ENCODE data around the gene TRAPPC14. TPM values are rescaled to one million over a fixed set of nuclear protein-coding genes. Genes with fewer than 3 reads are reported as not detected.
A peak's percentile ranks its signal among the peaks of the same experiment; 100 is the strongest.
"Not testable (repeated sequence)": the region's sequence is repeated elsewhere in the genome, so short reads cannot be mapped to it uniquely, and the experiment has no call there.

TRAPPC14 gene, protein sequence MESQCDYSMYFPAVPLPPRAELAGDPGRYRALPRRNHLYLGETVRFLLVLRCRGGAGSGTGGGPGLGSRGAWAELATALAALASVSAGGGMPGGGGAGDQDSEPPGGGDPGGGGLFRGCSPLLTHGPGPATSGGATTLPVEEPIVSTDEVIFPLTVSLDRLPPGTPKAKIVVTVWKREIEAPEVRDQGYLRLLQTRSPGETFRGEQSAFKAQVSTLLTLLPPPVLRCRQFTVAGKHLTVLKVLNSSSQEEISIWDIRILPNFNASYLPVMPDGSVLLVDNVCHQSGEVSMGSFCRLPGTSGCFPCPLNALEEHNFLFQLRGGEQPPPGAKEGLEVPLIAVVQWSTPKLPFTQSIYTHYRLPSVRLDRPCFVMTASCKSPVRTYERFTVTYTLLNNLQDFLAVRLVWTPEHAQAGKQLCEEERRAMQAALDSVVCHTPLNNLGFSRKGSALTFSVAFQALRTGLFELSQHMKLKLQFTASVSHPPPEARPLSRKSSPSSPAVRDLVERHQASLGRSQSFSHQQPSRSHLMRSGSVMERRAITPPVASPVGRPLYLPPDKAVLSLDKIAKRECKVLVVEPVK
- polyA plus RNA-seq (ENCODE audit: insufficient read length in 4 of 4): 10 to 100 TPM; 18.6 to 27.7 (median 23.6) TPM

- DNase-seq (ENCODE audit: low read depth in 4 of 4, low spot score in 2 of 4): peak in 3 of 4 donors; percentile 76 to 88 (median 87)
Measured at GRCh38 chr7:100158229-100159098, at the start of gene TRAPPC14. TRAPPC14 (minus strand) TSS chr7:100158723; CDS start chr7:100158499, 224 bp downstream.

GRCh38 chr7:100204454-100204853, 45.9 kb upstream of the TRAPPC14 start:
- DNase-seq (ENCODE audit: low read depth in 4 of 4, low spot score in 2 of 4): no peak

GRCh38 chr7:100200693-100201092, 42.2 kb upstream of the TRAPPC14 start:
- DNase-seq (ENCODE audit: low read depth in 4 of 4, low spot score in 2 of 4): no peak

- DNase-seq (ENCODE audit: low read depth in 4 of 4, low spot score in 2 of 4): no peak
Measured at GRCh38 chr7:100198266-100198665, 39.7 kb upstream of the TRAPPC14 start.

DNA sequence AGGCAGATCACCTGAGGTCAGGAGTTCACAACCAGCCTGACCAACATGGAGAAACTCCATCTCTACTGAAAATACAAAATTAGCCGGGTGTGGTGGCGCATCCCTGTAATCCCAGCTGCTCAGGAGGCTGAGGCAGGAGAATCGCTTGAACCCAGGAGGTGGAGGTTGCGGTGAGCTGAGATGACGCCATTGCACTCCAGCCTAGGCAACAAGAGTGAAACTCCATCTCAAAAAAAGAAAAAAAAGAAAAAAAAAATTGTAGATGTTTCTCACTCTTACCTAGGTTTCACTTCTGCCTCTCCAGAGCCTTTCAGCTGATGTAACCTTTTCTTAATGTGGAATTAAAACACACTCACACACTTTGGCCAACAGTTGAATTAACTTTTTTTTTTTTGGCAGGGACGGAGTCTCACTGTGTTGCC, 37.4 kb upstream of the TRAPPC14 start:
- DNase-seq (ENCODE audit: low read depth in 4 of 4, low spot score in 2 of 4): not testable (repeated sequence)

DNA sequence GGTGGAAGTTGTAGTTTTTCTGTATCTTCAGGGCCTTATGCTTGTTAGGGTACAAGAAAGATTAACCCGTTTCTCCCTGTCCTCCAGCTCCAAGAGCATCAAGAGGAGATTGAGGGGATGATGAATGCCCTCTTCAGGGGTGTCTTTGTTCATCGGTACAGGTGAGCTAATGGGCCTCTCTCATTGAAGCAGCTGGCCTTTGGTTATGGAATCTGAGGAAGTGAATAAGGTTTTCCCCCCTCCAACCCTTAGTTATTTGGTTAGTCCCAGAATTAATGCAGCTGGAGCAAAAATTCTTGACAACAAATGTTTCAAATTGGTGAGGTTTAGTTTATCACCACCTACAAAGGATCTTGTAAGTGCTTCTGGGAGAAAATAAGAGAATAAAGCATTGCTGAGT, 36.7 kb upstream of the TRAPPC14 start:
- DNase-seq (ENCODE audit: low read depth in 4 of 4, low spot score in 2 of 4): no peak

DNA sequence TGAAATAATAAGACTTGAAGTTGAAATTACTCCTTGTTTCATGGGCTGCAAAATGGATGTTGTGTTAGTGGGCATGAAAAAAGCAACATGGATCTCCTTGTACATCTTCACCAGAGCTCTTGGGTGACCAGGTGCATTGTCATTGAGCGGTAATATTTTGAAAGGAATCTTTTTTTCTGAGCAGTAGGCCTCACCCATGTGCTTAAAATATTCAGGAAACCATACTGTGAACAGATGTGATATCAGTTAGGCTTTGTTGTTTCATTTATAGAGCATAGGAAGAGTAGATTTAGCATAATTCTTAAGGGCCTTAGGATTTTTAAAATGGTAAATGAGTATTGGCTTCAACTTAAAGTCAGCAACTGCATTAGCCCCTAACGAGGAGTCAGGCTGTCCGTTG, 34.4 kb upstream of the TRAPPC14 start:
- no peak for DNase-seq (ENCODE audit: low read depth in 4 of 4, low spot score in 2 of 4)

DNA sequence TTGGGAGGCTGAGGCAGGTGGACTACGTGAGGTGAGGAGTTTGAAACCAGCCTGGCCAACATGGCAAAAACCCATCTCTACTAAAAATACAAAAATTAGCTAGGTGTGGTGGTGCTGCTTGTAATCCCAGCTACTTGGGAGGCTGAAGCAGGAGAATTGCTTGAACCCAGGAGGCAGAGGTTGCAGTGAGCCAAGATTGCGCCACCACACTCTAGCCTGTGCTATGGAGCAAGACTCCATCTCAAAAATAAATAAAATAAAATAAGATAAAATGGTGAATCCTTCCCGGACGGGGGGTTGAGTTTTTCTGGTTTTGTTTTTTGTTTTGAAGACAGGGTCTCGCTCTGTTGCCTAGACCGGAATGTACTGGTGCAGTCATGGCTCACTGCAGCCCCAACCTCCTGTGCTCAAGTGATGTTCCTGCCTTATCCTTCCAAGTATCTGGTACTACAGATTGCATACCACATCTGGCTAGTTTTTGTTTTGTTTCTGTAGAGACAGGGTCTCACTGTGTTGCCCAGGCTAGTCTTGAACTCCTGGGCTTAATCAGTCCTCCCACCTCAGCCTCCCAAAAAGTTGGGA, 33.8 kb upstream of the TRAPPC14 start:
- not testable (repeated sequence) for DNase-seq (ENCODE audit: low read depth in 4 of 4, low spot score in 2 of 4)

- DNase-seq (ENCODE audit: low read depth in 4 of 4, low spot score in 2 of 4): no peak
Measured at GRCh38 chr7:100191775-100192174, 33.3 kb upstream of the TRAPPC14 start.

DNA sequence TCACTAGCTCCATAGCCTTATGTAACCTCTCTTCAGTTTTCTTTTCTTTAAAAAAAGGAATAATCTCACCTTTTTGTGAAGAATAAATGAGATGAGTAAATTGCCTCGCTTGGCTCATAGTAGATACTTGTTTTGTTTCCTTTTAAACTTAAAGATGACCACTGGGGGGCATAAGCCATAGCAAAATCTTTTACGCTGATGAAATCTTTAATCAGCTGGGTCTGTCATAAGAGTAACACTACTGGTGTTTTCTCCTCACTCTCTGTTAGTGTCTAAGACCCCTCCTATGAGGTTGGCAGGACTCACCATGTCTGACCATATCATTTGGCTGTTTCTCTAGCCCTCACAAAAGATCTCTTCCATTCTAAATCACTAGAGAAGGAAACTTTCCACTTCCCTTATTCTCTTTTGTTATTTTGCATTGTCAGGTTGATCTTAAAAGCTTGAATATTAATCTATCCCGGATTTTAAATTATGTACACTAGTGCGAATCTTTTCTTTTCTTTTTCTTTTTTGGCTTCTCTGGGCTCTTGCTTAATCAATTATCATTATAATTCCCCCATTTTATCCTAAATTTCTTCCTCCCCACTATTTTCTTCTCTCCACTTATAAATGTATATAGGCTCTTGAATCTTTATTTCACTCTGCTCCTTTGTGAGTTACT, 31.7 kb upstream of the TRAPPC14 start:
- no peak for DNase-seq (ENCODE audit: low read depth in 4 of 4, low spot score in 2 of 4)

- no peak for DNase-seq (ENCODE audit: low read depth in 4 of 4, low spot score in 2 of 4)
Measured at GRCh38 chr7:100189061-100189460, 30.5 kb upstream of the TRAPPC14 start.

DNA sequence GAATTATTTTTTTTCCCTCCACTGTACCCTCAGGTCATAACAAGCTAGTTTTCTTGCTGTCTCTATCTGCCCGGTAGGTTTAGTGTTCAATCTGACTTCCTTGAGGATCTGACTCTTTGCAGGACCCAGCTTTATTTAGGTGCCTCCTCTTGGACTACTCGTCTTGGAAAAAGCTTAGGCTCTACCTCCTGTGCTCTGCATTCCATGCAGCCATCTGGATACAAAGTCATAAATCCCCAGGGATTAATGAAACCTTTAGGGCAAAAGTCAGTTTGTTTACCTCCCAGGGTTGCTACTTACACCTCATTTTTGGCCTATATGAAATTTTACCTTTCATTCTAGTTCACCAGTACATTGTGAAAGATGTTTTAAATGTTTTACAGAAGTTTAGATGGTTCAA, 27.2 kb upstream of the TRAPPC14 start:
- DNase-seq (ENCODE audit: low read depth in 4 of 4, low spot score in 2 of 4): no peak

DNA sequence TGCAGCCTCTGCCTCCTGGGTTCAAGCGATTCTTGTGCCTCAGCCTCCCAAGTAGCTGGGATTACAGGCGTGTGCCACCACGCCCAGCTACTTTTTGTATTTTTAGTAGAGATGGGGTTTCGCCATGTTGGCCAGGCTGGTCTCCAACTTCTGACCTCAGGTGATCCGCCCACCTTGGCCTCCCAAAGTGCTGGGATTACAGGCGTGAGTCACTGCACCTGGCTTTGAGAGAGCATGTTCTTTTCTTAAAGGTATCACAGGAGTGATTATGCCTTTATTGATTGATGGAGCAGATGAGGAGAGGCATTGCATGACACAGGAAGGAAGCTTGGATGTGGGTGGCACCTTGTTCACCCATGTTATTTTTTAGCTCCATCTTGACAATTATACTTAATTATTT, 24.6 kb upstream of the TRAPPC14 start:
- not testable (repeated sequence) for DNase-seq (ENCODE audit: low read depth in 4 of 4, low spot score in 2 of 4)

DNA sequence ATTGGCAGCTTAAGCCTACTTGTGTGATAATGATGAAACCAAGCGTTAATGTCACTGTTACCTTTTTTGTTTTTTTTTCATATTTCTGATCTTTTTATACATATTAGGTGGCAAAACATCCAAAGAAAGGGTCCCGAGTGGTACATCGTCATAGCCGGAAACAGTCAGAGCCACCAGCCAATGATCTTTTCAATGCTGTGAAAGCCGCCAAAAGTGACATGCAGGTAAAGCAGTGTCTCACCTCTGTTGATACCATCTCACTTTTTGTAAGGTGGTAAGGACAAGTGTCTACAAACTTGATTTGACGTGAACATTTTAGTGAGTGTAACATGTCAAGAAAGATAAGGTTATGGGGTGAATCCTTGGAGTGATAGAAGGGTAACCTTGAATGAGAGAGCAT, 24.1 kb upstream of the TRAPPC14 start:
- DNase-seq (ENCODE audit: low read depth in 4 of 4, low spot score in 2 of 4): not testable (repeated sequence)

- not testable (repeated sequence) for DNase-seq (ENCODE audit: low read depth in 4 of 4, low spot score in 2 of 4)
Measured at GRCh38 chr7:100180084-100180483, 21.6 kb upstream of the TRAPPC14 start.

DNA sequence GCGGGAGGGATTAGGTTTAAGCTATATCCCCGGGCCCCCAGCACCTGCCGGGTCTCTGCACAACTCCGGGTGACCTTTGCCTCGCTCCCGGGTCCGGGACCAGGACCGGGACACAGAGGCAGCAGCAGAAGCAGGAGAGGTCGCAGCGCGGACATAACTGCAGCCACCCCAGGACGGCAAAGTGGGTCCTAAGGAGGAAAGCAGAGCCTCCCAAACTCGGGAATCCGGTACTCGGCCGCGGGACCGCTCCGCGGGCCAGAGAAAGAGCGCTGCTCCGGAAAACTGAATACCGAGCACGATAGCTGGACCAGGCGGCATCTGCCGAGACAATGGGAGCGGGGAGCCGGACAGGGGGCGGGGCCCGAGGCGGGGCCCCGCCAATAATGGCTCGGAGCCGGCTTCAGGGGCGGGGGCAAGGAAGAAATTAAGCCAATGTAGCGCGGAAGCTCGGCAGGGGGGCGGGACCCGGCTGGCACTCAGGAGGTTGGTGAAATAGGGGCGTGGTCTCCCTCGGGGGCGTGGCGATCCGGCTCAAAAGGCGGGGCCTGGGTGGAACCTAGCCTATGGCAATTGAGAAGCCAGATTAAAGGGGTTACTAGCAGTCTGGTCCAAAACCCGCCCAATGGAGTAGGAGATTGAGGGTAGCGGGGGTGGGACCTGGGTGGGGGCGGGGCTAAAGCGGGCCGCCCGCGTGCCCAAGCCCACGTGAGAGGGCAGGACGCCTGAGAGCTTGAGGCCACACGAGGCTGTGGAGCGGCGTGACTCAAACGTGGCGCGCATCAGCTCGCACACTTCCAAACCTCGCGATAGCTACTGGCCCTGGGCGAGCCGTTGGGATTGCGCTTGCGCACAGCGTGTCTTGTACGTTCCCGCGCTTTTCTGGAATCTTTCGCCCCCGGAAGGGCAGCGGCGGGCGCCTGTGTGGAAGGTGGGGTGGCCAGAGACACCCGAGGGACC, 18.8 kb upstream of the TRAPPC14 start, which contains the start of the genes GPC2 and STAG3:
GPC2 (minus strand) TSS at position 337 of the 957 bp plus-strand sequence; CDS start at position 155, 182 bp downstream.
STAG3 (plus strand) TSS at position 874 of the 957 bp plus-strand sequence. CDS start 2,639 bp downstream, outside the sequence.
- DNase-seq (ENCODE audit: low read depth in 4 of 4, low spot score in 2 of 4): peak; percentile 75 to 92 (median 90)

DNA sequence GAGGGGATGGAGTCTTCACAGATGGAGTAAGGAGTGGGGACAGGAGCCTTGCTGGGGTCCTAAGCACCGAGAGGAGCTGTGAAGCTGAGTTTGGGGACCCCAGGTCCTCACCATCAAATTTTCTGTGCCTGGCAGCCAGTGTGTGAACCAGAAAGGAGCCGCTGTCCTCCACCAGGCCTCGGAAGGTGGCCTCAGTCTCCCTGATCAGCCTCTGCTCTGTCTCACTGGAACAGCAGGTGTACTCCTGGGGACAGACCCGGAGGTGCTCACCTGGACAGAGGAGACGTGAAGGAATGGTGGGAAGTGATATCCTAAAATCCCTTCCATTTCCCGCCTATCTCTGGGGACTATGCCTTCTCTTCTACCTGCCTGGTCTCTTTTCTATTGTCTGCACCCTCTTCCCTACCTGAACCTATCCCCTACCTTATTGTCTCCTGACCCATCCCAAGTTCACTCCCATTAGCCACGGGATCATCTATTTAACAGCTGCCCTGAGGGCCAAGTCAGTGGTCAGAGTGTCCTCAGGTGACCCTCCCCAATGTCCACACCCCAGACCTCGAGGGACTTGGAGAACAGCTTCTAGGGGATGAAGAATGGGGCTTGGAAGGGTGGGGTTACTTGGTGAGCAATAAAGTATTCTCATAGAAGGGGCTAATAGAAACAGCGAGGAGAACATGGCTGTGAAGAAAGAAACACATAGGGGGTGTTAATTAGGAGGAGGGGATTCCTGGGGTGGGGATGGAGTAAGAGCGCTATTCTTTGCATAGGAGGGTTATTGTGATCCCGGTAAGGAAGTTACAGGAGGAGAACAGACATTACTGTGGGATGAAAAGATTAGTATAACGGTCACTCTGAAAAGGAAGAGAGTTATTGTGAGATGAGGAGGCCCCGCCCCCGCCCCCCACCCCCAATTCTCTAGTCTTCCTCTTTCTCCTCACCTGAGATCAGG, 17.8 kb upstream of the TRAPPC14 start:
- no peak for DNase-seq (ENCODE audit: low read depth in 4 of 4, low spot score in 2 of 4)

Measured in left renal cortex interstitium (tissue), 4 donors.